Body of pancreas (tissue), 4 donors: Measurements from ENCODE around the gene ALPP. TPM values are rescaled to one million over a fixed set of nuclear protein-coding genes. Genes with fewer than 3 reads are reported as not detected.
"Not testable (repeated sequence)": the region's sequence is repeated elsewhere in the genome, so short reads cannot be mapped to it uniquely, and the experiment has no call there.

ENCODE experiments used
- ATAC-seq: fragments of 150-250 bp; one replicate; pipeline ENCODE4 v1.9.1; 2016
- DNase-seq, 4 donors: peaks; one replicate each; pipeline ENCODE4 v3.0.0-alpha.2; 2019
- H3K27ac ChIP-seq, 4 donors: fragments of 200-600 bp; sonication (generic); 1 replicate in 3 of 4; 2 replicates in 1 of 4; pipeline versions ENCODE4 v1.5.1 to v1.6.1; 2016 to 2019; ENCODE audit warnings: mild to moderate bottlenecking in 1 of 4, mixed read lengths in 1 of 4, moderate library complexity in 1 of 4
- H3K27me3 ChIP-seq, 2 donors: fragments of 200-600 bp; sonication (generic); one replicate each; pipeline ENCODE4 v1.6.0; 2016; ENCODE audit warnings: mild to moderate bottlenecking in 1 of 2
- H3K36me3 ChIP-seq, 2 donors: fragments of 200-600 bp; sonication (generic); replicated peaks in 1 of 2; 2 replicates each; pipeline ENCODE4 v1.5.1; 2016; ENCODE audit warnings: low read depth in 2 of 2; ENCODE audit not compliant: insufficient read depth in 1 of 2
- H3K4me1 ChIP-seq: fragments of 200-600 bp; sonication (generic); one replicate; pipeline ENCODE4 v1.6.0; 2016
- H3K4me3 ChIP-seq, 2 donors: fragments of 200-600 bp; sonication (generic); 1 replicate in 1 of 2; 2 replicates in 1 of 2; pipeline ENCODE4 v1.5.1; 2016 to 2019
- H3K9me3 ChIP-seq, 3 donors: fragments of 200-600 bp; sonication (generic); 1 replicate in 2 of 3; 2 replicates in 1 of 3; pipeline ENCODE4 v1.5.1; 2016
- POLR2A ChIP-seq, 3 donors: fragments of 450-650 bp; IDR thresholded peaks; one replicate each; pipeline ENCODE4 v1.6.1; 2016; ENCODE audit warnings: antibody characterized with exemption in 3 of 3, mild to moderate bottlenecking in 2 of 3
- WGBS, 2 donors: methylation state at CpG; one replicate each; pipeline ENCODE4 v1.1.5; 2017; 5-methylcytosine and 5-hydroxymethylcytosine counted together
- intact Hi-C: fragments of 100-400 bp; cut with DNase I; formaldehyde crosslinking; loops from one replicate; pipeline ENCODE4 v1.15.1; 2023
- total RNA-seq, 2 donors: library from RNA; depleted of rRNA; stranded (reverse); fragments of >200 nt; gene quantifications; one replicate each; pipeline ENCODE4 v1.1.0, GENCODE V29; 2016
- TF ChIP-seq, protein P1 (sequence below), 7 experiments: fragments of 450-650 bp in 4 of 7; fragments of 200-600 bp in 3 of 7; sonication (generic) in 3 of 7; IDR thresholded peaks; one replicate each; pipeline ENCODE4 v1.5.1; 2016 to 2019; ENCODE audit warnings: antibody characterized with exemption in 7 of 7

Gene ALPP
- total RNA-seq, 2 donors from 2014 or later, result 0.52 TPM; not detected in 1

DNA sequence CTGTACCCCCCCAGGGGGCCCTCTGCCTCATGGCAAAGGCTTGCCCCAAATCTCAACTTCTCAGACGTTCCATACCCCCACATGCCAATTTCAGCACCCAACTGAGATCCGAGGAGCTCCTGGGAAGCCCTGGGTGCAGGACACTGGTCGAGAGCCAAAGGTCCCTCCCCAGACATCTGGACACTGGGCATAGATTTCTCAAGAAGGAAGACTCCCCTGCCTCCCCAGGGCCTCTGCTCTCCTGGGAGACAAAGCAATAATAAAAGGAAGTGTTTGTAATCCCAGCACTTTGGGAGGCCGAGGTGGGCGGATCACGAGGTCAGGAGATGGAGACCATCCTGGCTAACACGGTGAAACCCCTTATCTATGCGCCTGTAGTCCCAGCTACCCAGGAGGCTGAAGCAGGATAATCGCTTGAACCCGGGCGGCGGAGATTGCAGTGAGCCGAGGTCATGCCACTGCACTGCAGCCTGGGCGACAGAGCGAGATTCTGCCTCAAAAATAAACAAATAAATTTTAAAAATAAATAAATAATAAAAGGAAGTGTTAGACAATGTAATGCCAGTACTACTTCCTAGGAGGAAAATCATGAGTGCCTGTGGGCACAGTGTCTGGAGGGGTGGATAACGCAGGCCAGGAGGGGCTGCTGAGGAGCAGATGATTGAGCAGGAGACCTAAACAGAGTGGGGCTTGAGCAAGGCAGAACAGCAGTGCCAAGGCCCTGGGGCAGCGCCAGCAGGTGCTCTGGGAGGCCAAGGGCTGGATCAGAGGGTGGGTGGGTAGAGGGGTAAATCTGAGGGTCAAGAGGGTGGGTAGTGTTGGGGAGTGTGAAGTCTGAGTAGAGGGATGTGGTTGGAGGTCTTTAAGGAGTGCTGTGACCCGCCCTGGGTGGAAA, 4.0 kb downstream of the ALPP start:
- Histone ChIP-seq H3K4me3 (no peak overlapping the region), H3K36me3 (no peaks in the 10 kb centered on the region), H3K4me1 (peaks cover 13% of the 10 kb centered on the region), H3K27ac (no peak overlapping the region), H3K9me3 (no peaks in the 10 kb centered on the region), H3K27me3 (peaks cover 2 to 16% of the 10 kb centered on the region in 2 donors)
- DNase-seq (no peak), ATAC-seq (no peak)
- intact Hi-C loops, result no loop called here
- TF ChIP-seq, protein P1, sequence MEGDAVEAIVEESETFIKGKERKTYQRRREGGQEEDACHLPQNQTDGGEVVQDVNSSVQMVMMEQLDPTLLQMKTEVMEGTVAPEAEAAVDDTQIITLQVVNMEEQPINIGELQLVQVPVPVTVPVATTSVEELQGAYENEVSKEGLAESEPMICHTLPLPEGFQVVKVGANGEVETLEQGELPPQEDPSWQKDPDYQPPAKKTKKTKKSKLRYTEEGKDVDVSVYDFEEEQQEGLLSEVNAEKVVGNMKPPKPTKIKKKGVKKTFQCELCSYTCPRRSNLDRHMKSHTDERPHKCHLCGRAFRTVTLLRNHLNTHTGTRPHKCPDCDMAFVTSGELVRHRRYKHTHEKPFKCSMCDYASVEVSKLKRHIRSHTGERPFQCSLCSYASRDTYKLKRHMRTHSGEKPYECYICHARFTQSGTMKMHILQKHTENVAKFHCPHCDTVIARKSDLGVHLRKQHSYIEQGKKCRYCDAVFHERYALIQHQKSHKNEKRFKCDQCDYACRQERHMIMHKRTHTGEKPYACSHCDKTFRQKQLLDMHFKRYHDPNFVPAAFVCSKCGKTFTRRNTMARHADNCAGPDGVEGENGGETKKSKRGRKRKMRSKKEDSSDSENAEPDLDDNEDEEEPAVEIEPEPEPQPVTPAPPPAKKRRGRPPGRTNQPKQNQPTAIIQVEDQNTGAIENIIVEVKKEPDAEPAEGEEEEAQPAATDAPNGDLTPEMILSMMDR (IDR thresholded peaks at IDR 0.05), result no peak
- TF ChIP-seq POLR2A (IDR thresholded peaks at IDR 0.05), result no peak
- 41% methylated on average over 14 to 18 of the region's 18 CpGs for WGBS, 2 donors

DNA sequence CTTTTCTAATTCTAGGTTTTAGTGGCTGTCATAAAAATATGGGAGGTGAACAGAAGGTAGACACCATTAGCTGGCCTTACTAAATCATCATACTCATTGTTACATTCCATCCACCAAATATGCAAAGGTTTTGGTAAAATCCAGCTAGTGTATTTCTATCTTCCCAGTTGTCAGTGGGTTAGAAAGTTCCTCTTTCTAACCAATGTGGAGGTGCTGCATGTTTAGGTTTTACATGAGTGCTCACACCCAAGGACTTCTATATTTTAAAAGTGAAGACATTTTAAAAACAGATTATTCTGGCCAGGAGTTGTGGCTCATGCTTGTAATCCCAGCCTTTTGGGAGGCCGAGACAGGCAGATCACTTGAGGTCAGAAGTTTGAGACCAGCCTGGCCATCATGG, 5.9 kb downstream of the ALPP start:
- H3K4me3 ChIP-seq, result no peak overlapping the region
- H3K4me1 ChIP-seq, result peaks cover 22% of the 10 kb centered on the region
- intact Hi-C loops, result no loop called here
- DNase-seq (no peak), ATAC-seq (no peak)
- H3K9me3 ChIP-seq, result no peaks in the 10 kb centered on the region
- H3K36me3 ChIP-seq, result no peaks in the 10 kb centered on the region
- TF ChIP-seq, protein P1 (IDR thresholded peaks at IDR 0.05), result no peak
- TF ChIP-seq POLR2A (IDR thresholded peaks at IDR 0.05), result no peak
- WGBS, 2 donors, result 79 to 89% methylated on average over 1 of the region's 1 CpG
- no peak overlapping the region for H3K27ac ChIP-seq
- H3K27me3 ChIP-seq, result peaks cover 2 to 28% of the 10 kb centered on the region in 2 donors

- H3K27ac ChIP-seq, H3K9me3 ChIP-seq, H3K4me3 ChIP-seq, DNase-seq, H3K36me3 ChIP-seq, intact Hi-C loops, ATAC-seq: not testable (repeated sequence)
- peaks cover 2 to 28% of the 10 kb centered on the region in 2 donors for H3K27me3 ChIP-seq
- peaks cover 22% of the 10 kb centered on the region for H3K4me1 ChIP-seq
These were observed 6.5 kb downstream of the ALPP start for GRCh38 chr2:232385058-232385457.

- Histone ChIP-seq H3K36me3 (no peaks in the 10 kb centered on the region), H3K27ac (no peak overlapping the region), H3K27me3 (peaks cover 2 to 28% of the 10 kb centered on the region in 2 donors), H3K4me1 (peaks cover 22% of the 10 kb centered on the region), H3K4me3 (no peak overlapping the region), H3K9me3 (no peaks in the 10 kb centered on the region)
- 12% methylated on average over 24 of the region's 24 CpGs for WGBS, 2 donors
- intact Hi-C loops, result no loop called here
- DNase-seq, result no peak
- no peak for ATAC-seq
- TF ChIP-seq, protein P1 (IDR thresholded peaks at IDR 0.05), result no peak
- no peak for TF ChIP-seq POLR2A (IDR thresholded peaks at IDR 0.05)
These were observed 7.3 kb downstream of the ALPP start for GRCh38 chr2:232385660-232386489.

DNA sequence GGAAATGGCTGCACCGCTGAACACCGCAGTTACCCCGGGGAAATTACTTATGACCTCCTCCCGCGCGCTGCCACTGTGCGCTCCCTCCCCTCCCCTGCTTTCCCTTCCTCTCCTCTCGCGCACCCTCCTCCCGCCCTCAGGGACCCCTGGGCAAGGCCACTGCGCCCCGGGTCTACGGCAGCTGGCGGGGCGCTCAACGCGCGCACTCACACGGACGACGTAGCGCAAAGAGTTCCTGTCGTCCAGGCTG, 7.9 kb downstream of the ALPP start:
- WGBS, 2 donors, result 7 to 34% methylated on average over 23 of the region's 23 CpGs
- H3K4me1 ChIP-seq, result peaks cover 22% of the 10 kb centered on the region
- ATAC-seq (no peak), DNase-seq (no peak)
- TF ChIP-seq, protein P1 (IDR thresholded peaks at IDR 0.05), result no peak
- no peak for TF ChIP-seq POLR2A (IDR thresholded peaks at IDR 0.05)
- no peaks in the 10 kb centered on the region for H3K36me3 ChIP-seq
- H3K9me3 ChIP-seq, result no peaks in the 10 kb centered on the region
- no peak overlapping the region for H3K27ac ChIP-seq
- intact Hi-C loops, result no loop called here
- peaks cover 2 to 28% of the 10 kb centered on the region in 2 donors for H3K27me3 ChIP-seq
- H3K4me3 ChIP-seq, result no peak overlapping the region
